Stromal cell of bone marrow (primary cell): ENCODE measurements around the gene PBRM1.

ENCODE experiments used
- DNase-seq: peaks from one replicate; pipeline ENCODE4 v3.0.0-alpha.2; 2012; ENCODE audit warnings: low read depth

The PBRM1 gene

DNA sequence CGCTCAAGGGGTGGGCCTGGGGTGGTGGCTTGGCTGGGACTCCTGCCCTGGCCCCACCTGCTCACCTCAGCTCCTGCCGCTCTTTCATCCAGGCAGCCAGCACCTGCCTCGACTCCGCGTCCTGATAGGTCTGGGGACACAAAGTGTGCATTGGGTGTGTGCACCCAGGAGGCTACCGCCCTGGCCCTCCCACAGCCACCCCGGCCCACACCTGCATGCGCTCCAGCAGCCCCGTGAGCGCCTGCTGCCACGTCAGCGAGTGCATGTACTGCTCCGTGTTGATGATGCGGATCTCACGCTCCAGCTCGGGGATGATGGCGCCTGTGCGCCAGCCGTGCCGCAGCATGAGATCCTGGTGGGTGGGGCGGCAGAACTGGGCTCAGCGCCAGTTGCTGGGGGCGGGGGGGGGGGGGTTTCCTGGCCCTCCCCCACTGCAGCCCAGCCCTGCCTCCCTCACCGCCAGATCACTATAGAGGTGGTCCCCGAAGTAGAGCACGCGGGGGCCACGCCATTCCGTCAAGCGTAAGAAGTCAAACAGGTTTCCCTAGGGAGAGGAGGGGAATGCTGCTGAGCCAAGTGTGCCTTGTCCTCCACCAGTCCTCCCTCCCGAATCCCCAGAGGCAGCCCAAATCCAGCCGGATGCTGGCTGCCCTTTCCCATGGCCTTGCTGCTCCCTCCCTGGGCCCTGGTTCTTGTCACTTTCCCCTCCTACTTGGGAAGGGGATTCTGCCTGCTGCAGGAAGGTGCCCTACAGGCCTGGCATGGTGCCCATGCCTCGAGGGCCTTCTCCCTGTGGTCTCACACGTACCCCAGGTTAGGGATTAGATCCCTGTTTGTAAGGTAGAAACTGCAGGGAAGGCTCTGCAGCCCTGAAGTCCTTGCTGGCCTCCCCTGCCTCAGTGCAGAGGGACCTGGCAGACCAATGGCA, 160.7 kb downstream of the PBRM1 start:
- DNase-seq: no peak

GRCh38 chr3:52524258-52524751, 161.4 kb downstream of the PBRM1 start:
- DNase-seq: no peak

- DNase-seq: no peak
Measured at GRCh38 chr3:52523386-52524257, 162.1 kb downstream of the PBRM1 start.

DNA sequence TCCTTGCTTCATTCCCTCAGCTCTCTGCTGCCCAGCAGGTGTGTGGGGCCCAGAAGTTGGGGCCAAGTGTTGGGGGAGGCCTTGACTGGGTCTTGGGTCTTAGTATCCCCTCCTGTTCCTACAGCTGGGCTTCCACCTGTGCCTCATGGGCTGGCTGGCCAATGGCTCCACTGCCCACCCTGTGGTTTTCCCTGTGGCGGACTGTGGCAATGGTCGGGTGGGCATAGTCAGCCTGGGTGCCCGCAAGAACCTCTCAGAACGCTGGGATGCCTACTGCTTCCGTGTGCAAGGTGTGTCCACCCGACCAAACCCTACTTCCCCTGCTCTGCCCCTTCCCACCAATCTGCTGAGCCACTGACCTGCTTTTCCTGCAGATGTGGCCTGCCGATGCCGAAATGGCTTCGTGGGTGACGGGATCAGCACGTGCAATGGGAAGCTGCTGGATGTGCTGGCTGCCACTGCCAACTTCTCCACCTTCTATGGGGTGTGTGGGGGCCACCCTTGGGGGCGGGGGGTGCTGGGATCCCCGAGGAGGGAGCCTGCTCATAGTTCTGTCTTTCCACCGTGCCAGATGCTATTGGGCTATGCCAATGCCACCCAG, 163.0 kb downstream of the PBRM1 start:
- no peak for DNase-seq

DNA sequence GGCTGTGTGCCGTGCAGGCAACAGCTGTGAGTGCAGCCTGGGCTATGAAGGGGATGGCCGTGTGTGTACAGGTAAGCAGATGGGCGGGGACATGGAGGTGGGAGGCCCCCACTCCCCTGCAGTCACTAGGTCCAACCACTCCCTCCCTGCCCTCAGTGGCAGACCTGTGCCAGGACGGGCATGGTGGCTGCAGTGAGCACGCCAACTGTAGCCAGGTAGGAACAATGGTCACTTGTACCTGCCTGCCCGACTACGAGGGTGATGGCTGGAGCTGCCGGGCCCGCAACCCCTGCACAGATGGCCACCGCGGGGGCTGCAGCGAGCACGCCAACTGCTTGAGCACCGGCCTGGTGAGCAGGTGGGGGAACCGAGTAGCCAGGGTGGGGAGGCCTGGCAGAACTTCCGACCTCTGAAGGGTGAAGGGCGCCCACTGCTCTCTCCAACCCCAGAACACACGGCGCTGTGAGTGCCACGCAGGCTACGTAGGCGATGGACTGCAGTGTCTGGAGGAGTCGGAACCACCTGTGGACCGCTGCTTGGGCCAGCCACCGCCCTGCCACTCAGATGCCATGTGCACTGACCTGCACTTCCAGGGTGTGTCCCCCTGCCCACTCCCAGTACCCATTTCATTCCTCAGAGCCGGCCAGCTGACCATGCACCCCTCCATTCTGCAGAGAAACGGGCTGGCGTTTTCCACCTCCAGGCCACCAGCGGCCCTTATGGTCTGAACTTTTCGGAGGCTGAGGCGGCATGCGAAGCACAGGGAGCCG, 163.6 kb downstream of the PBRM1 start:
- DNase-seq: no peak

GRCh38 chr3:52521488-52521824, 164.3 kb downstream of the PBRM1 start:
- DNase-seq: no peak

- DNase-seq: no peak
Measured at GRCh38 chr3:52520716-52521487, 164.8 kb downstream of the PBRM1 start.

DNA sequence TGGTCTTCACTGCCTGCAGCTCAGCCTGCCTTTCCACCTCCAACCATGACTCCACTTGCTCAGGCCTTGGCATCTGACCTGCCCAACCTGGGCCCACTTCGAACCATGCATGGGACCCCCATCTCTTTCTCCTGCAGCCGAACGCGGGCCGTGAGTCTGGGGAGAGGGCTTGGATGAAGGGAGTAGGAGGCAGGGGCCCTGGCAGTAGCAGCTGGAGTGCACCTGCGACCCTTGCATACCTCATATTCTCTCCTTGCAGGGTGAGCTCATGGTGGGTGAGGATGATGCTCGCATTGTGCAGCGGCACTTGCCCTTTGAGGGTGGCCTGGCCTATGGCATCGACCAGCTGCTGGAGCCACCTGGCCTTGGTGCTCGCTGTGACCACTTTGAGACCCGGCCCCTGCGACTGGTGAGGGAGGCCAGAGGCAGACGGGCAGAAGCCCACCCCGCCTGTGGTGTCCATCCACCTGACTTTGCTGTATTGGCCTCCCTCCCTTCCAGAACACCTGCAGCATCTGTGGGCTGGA, 165.5 kb downstream of the PBRM1 start:
- no peak for DNase-seq

DNA sequence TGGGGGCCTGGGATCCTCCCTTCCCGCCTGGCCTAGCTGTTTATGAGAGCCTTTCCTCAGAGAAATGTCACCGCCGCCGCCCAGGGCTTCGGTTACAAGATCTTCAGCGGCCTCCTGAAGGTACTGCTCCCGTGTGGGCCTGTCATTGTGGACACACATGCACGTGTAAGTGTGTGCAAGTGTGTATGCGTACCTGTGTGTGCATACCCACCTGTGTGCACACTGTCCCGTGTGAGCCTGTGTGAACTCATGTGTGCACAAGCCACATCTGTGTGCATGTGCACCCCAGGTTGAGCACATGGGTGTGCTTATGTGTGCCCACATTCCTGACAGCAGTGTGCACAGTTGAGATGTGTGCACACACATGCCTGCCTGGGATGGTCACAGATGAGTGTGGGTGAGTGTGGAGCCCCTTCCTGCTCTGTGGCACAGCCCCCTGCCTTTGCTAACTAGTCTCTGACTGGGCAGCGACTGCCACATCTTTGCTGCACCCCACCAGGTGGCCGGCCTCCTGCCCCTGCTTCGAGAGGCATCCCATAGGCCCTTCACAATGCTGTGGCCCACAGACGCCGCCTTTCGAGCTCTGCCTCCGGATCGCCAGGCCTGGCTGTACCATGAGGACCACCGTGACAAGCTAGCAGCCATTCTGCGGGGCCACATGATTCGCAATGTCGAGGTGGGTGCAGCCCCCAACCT, 166.1 kb downstream of the PBRM1 start:
- DNase-seq: no peak

- no peak for DNase-seq
Measured at GRCh38 chr3:52518723-52519444, 166.8 kb downstream of the PBRM1 start.

- no peak for DNase-seq
Measured at GRCh38 chr3:52517796-52518722, 167.7 kb downstream of the PBRM1 start.

GRCh38 chr3:52516509-52517195, 169.1 kb downstream of the PBRM1 start:
- no peak for DNase-seq

GRCh38 chr3:52515192-52515591, 170.5 kb downstream of the PBRM1 start:
- DNase-seq: no peak

DNA sequence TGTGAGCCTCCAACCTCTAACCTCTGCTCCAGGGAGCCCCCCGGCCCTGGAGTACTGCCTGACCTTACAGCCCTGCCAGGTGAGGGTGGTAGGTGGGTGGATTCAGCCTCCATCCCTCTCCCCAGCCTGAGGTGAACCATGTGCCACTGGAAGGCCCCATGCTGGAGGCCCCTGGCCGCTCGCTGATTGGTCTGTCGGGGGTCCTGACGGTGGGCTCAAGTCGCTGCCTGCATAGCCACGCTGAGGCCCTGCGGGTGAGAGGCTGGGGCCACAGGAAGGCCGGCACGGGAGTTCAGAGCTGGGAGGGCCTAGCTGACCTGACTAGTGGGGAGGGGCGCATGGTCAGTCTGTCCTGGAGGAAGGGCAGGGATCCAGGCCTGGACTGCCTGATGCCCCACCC, 171.1 kb downstream of the PBRM1 start:
- DNase-seq: no peak

DNA sequence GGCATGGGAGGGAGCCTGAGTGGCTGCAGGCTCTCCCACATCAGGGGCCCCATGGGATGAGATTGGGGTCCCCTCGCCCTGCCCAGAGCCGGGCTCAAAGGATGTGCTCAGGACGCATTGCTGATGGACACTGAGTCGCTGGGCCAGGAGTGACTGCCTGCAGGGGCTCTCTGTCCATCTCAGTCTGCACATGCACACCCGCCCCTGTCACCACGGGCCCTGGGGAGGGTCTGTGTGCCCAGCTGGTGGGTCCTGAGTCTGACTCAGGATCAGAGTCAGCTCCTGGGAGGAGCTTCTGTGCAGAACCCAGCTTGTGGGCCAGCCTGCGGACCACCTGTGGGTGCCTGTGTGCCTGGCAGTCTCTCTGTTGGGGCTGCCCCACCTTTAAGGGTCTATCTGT, 172.4 kb downstream of the PBRM1 start:
- DNase-seq: no peak

GRCh38 chr3:52512727-52513126, 173.0 kb downstream of the PBRM1 start:
- no peak for DNase-seq

DNA sequence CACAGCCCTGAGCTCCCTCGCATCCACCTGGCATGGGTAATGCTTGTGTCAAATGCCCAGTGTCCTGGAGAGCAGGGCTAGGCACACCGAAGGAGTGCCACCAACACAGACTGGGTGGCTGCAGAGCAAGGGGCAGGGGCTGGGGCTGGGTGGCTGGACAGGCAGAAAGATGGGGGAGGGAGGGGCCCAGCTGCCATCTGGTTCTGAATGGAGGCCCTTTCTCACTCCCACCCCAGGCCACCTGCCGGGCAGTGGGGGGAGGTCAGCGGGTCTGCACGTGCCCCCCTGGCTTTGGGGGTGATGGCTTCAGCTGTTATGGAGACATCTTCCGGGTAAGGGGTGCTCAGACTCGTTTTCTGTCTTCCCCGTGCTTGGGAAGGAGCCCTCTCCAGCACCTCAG, 173.6 kb downstream of the PBRM1 start:
- no peak for DNase-seq

DNA sequence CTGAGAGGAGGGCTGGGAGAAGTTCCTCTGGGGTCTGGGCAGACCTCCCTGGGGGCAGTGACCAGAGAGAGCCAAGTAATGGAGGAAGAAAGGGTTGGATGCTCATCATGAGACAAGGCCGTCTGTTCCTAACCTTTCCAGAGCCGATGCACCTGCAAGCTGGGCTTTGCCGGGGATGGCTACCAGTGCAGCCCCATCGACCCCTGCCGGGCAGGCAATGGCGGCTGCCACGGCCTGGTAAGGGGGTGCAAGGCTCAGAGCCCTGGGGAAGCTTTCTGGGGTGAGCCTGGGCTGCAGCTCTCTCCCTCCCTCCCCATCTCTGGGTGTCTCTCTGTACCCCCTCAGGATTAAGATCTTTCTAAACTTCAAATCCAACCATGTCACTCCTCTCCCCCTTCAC, 174.2 kb downstream of the PBRM1 start:
- no peak for DNase-seq
